ENCODE measurements around the gene MCTS1.
A peak's percentile ranks its signal among the peaks of the same experiment; 100 is the strongest.
"Not testable (repeated sequence)": the region's sequence is repeated elsewhere in the genome, so short reads cannot be mapped to it uniquely, and the experiment has no call there.

The MCTS1 gene

DNA sequence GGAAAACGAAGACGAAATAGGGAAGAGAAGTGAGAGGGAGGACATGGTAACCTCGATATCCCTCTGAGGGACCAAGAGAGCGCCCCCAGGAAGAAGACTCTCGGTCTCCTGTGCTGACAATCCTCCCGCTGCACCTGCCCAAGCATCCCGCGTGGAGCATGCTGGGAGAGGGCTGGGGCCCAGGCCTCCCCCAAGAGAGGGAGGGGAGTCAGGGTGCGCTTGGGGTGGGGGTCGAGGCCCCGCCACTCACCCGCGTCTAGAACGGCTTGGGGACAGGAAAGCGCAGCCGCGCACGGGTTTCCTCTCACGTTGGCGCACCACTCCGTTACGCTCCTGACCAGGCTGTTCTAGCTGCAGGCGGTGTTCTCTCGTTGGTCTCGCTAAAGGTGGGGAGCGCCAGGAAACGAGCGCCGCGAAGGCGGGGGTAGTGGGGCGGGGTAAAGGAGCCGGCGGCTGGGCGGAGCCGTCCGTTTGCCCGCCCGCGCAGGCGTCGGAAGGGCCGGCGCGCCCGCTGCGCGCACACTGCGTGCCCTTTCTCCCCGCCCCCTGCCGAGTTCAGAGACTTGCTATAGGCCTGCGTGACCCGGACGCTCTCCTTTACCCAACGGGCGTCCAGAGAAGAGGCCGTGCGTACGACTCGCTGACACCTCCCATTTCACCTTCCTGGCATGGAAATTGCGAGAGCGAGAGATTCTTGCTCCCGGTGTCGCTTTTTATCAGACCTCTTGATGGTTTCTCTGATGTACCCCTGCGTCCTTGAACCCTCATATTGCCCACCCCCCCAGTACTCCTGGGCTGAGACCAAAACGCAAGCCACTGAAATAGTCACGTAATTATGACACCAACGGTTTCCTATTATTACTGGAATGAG lies 26.0 kb downstream of the MCTS1 start, which contains the start of gene C1GALT1C1:
Gene C1GALT1C1, minus strand, starts transcription at position 388 of the 871 bp plus-strand sequence. CDS start 2,888 bp downstream, outside the sequence.
- DNase-seq = peak; percentile 98

DNA sequence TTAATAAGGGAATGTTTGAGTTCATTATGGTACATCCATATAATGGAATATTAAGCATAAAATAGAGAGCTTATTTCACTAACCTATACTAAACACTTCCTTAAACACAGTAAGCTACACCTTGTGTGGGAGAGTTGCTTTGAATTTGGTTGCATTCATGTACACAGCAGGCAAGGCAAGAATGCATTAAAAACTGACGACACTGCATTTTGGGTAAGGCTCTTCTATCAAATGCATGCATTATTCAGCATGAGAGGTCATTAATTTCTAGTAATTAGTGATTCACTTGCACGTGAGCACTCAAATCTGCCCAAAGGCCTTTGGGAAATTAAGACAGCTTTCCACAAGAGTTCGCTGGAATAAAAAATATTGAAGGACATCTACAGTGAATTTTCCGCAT lies 34.7 kb downstream of the MCTS1 start:
- no peak for DNase-seq

DNA sequence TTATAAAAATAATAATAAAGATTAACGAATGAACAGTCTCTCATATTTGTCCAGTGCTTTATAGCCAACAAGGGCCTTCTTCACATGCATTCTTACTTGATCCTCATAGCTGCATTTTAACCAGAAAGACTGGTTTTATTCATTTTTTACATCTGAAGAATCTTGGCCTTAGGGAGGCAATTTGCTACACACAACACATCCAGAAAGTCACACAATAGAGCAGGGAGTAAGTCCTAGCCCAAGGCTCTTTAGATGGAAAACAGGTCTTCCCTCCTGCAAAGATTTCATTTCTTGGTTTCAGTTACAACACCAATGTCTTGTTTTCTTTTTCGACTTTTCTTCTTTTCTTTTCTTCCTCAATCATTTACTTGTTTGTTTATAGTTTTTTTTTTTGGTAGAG lies 39.0 kb downstream of the MCTS1 start:
- DNase-seq = no peak

DNA sequence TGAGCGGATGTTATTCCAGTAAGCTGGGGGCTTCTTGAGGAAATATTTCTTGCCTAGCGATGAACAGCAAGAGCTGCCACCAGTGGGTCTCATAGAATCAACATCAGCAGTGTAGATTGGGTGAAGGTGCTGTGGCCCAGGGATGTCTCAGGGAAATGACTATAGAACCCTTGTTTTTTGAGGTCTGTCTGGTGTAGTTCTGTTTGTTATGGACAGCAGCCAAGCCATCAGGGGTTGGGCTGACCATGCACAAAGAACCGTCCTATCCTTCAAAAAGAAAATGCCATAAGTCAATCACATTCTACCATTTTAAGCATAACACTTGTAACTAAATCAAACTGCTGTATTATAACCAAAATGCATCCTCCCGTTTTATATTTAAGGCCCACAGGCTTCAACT lies 43.2 kb downstream of the MCTS1 start:
- DNase-seq = no peak

DNA sequence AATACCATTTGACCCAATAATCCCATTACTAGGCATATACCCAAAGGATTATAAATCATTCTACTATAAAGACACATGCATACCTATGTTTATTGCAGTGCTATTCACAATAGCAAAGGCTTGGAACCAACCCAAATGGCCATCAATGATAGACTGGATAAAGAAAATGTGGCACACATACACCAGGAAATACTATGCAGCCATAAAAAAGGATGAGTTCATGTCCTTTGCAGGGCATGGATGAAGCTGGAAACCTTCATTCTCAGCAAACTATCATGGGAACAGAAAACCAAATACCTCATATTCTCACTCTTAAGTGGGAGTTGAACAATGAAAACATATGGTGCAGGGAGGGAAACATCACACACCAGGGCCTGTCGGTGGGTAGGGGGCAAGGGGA lies 48.4 kb downstream of the MCTS1 start:
- DNase-seq = not testable (repeated sequence)

DNA sequence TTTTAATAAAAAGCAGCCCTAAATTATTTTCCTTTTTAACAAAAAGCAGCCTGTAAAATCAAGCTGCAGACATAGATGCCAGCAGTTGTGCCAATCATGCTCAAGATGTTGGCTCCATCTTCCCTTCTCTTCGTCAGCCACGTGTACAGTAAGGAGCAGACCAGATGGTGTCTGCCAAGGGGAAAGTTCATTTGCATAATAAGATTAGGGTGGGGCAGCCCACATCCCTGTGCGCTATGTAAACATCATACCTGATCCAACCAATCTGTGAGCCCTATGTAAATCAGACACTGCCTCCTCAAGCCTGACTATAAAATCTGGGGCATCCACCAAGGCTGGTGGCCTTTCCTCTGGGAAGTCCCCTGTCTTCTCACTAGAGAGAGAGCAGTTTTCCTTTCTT lies 49.1 kb downstream of the MCTS1 start:
- DNase-seq = no peak

DNA sequence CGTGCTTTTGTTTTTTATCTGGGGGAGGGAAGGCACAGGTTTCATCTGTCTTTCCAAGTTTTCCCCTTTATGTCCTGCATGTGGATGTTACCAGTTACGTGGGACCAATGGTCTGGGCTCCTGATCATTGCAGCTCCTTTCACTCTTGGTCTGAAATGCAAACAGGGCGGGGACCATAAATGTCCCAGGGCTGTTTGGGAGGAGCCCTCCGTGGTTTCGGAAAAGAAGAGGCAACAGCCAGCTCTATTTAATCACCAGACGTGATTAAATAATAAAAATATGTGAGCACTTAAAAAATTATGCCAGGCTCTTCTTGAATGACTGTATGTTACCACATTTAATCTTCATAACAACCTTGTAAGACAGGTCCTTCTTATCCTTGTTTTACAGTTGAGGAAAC lies 56.7 kb downstream of the MCTS1 start:
- no peak for DNase-seq

Measured in NCI-H1092 treated with DMSO at 0.1 percent for 48 hours (cell line).